T follicular helper cell (primary cell): ENCODE data around the gene COL2A1.

Experiments used
- DNase-seq: peaks from one replicate; pipeline ENCODE4 v3.0.0-alpha.2; 2020; ENCODE audit warnings: low read depth

Gene COL2A1

GRCh38 chr12:48012070-48012469 lies 7.8 kb upstream of the COL2A1 start:
- no peak for DNase-seq

- DNase-seq: no peak
Observed at GRCh38 chr12:48010366-48010970, 6.2 kb upstream of the COL2A1 start.

- DNase-seq: no peak
Observed at GRCh38 chr12:48009471-48009870, 5.2 kb upstream of the COL2A1 start.

GRCh38 chr12:48008950-48009349 lies 4.7 kb upstream of the COL2A1 start:
- no peak for DNase-seq

GRCh38 chr12:48008349-48008748 lies 4.1 kb upstream of the COL2A1 start:
- no peak for DNase-seq

- no peak for DNase-seq
Observed at GRCh38 chr12:48007206-48007605, 2.9 kb upstream of the COL2A1 start.

GRCh38 chr12:48005750-48006021 lies 1.4 kb upstream of the COL2A1 start:
- no peak for DNase-seq

- DNase-seq: no peak
Observed at GRCh38 chr12:48005001-48005749, 899 bp upstream of the COL2A1 start.

- no peak for DNase-seq
Observed at GRCh38 chr12:48003226-48004052, 837 bp downstream of the COL2A1 start.

- no peak for DNase-seq
Observed at GRCh38 chr12:48002773-48003218, 1.5 kb downstream of the COL2A1 start.

- DNase-seq: no peak
Observed at GRCh38 chr12:48002414-48002730, 1.9 kb downstream of the COL2A1 start.

- DNase-seq: no peak
Observed at GRCh38 chr12:48001505-48002413, 2.5 kb downstream of the COL2A1 start.

- no peak for DNase-seq
Observed at GRCh38 chr12:48000878-48001504, 3.3 kb downstream of the COL2A1 start.

GRCh38 chr12:47999816-48000215 lies 4.5 kb downstream of the COL2A1 start:
- DNase-seq: no peak

GRCh38 chr12:47997321-47997720 lies 7.0 kb downstream of the COL2A1 start:
- no peak for DNase-seq

- no peak for DNase-seq
Observed at GRCh38 chr12:47995981-47996401, 8.3 kb downstream of the COL2A1 start.

GRCh38 chr12:47993491-47993890 lies 10.8 kb downstream of the COL2A1 start:
- no peak for DNase-seq

GRCh38 chr12:47992776-47993175 lies 11.5 kb downstream of the COL2A1 start:
- no peak for DNase-seq

GRCh38 chr12:47991106-47992061 lies 12.9 kb downstream of the COL2A1 start:
- no peak for DNase-seq

GRCh38 chr12:47990351-47991105 lies 13.7 kb downstream of the COL2A1 start:
- DNase-seq: no peak
